ENCODE results near the gene RPL19. TPM values are rescaled to one million over a fixed set of nuclear protein-coding genes. Genes with fewer than 3 reads are reported as not detected.

Gene RPL19
- total RNA-seq, 2 donors from 2014 or later, result 1,534 to 2,029 TPM

DNA sequence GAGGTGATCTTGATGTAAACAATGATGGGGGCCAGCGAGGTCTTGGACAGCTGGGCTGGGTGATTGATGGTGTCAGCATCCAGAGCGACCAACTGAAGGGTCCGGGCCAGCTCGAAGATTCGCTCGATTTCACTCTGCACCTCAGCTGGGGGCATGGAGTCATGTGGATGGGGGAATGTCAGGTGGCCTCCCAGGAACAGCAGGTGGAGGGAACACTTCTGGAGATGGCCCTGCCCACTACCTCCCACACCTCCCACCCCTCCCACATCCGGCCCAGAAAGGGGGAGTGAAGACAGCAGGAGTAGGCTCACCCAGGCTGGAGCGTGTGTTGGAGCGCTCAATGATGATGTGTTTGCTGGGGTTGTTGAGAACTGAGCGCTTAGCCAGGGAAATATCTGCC lies 16.4 kb upstream of the RPL19 start:
- DNase-seq (no peak), ATAC-seq (no peak)
- 89 to 92% methylated on average over 10 of the region's 10 CpGs for WGBS, 2 donors
- H3K27me3 ChIP-seq, result no peaks in the 10 kb centered on the region
- no peak overlapping the region for H3K4me3 ChIP-seq
- H3K9me3 ChIP-seq, result no peaks in the 10 kb centered on the region
- no peak for TF ChIP-seq POLR2A (IDR thresholded peaks at IDR 0.05)
- TF ChIP-seq, protein P1, sequence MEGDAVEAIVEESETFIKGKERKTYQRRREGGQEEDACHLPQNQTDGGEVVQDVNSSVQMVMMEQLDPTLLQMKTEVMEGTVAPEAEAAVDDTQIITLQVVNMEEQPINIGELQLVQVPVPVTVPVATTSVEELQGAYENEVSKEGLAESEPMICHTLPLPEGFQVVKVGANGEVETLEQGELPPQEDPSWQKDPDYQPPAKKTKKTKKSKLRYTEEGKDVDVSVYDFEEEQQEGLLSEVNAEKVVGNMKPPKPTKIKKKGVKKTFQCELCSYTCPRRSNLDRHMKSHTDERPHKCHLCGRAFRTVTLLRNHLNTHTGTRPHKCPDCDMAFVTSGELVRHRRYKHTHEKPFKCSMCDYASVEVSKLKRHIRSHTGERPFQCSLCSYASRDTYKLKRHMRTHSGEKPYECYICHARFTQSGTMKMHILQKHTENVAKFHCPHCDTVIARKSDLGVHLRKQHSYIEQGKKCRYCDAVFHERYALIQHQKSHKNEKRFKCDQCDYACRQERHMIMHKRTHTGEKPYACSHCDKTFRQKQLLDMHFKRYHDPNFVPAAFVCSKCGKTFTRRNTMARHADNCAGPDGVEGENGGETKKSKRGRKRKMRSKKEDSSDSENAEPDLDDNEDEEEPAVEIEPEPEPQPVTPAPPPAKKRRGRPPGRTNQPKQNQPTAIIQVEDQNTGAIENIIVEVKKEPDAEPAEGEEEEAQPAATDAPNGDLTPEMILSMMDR (IDR thresholded peaks at IDR 0.05), result no peak
- H3K4me1 ChIP-seq, result no peaks in the 10 kb centered on the region
- no peaks in the 10 kb centered on the region for H3K36me3 ChIP-seq (replicated peaks in 1 of 2; ENCODE audit: insufficient read depth in 1 of 2, low read depth in 2 of 2)
- intact Hi-C loops (cut with DNase I), result no loop called here
- no peak overlapping the region for H3K27ac ChIP-seq

DNA sequence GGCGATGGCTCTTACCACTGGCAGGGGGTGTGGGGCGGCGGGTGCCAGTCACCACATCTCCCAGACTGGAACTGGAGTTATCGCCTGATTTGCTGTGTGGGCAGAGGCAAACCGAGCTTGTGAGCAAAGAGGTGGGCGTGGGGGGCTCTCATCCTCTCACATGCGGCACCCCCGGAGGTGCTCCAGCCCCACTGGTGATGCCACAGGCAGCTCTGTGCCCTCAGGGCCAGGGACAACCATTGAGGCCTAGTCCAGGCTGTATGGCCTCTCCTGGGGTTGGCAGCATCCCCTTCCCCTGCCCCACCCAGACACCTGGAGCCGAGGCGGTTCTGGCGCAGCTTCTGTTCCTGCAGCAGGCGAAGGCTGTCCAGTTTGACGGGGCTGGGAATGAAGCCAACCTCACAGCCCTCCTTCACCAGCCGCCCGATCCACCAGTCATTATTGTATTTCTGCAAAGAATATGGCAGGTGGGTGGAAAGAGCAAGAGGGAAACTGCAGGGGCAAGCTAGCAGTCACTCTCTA lies 13.5 kb upstream of the RPL19 start:
- no peak overlapping the region for H3K27ac ChIP-seq
- ATAC-seq (no peak), DNase-seq (no peak)
- 77 to 100% methylated on average over 4 to 14 of the region's 15 CpGs for WGBS, 2 donors
- intact Hi-C loops (cut with DNase I), result no loop called here
- TF ChIP-seq, protein P1 (IDR thresholded peaks at IDR 0.05), result no peak
- TF ChIP-seq POLR2A (IDR thresholded peaks at IDR 0.05), result no peak
- H3K27me3 ChIP-seq, result no peaks in the 10 kb centered on the region
- no peaks in the 10 kb centered on the region for H3K9me3 ChIP-seq
- H3K36me3 ChIP-seq (replicated peaks in 1 of 2; ENCODE audit: insufficient read depth in 1 of 2, low read depth in 2 of 2), result no peaks in the 10 kb centered on the region
- H3K4me1 ChIP-seq, result no peaks in the 10 kb centered on the region
- H3K4me3 ChIP-seq, result no peak overlapping the region

DNA sequence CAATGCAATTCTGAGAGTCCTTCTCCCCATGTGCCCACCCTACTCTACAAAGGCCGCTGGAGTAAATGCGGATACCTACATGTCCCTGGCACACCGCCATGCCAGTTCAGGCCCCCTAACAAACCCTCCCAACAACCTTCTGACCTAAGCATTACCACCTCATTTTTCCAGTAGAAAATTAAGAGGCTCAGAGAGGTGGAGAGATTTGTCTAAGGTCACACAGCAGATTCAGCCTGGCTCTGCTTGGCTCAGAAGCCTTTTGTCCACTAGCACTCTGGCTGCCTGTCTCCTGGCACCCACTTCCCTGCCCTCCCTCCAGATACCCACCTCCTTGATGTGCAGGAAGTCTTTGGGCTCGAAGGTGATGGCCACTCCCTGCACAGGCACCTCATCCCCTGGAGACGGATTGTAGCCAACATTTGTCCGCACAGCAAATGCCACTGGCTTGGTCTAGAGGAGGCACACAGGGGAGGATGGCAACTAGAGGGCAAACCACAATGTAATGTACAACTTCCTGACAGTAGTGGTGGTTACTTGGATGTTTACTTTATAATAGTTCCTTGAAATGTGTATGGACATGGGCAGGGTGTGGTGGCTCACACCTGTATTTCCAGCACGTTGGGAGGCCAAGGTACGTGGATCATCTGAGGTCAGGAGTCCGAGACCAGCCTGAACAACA lies 12.8 kb upstream of the RPL19 start:
- intact Hi-C loops (cut with DNase I), result no loop called here
- TF ChIP-seq, protein P1 (IDR thresholded peaks at IDR 0.05), result no peak
- TF ChIP-seq POLR2A (IDR thresholded peaks at IDR 0.05), result no peak
- Histone ChIP-seq H3K4me3 (no peak overlapping the region), H3K27ac (no peak overlapping the region), H3K36me3 (replicated peaks in 1 of 2; ENCODE audit: insufficient read depth in 1 of 2, low read depth in 2 of 2) (no peaks in the 10 kb centered on the region), H3K27me3 (no peaks in the 10 kb centered on the region), H3K9me3 (no peaks in the 10 kb centered on the region), H3K4me1 (no peaks in the 10 kb centered on the region)
- DNase-seq (no peak), ATAC-seq (no peak)
- 92 to 98% methylated on average over 6 to 9 of the region's 9 CpGs for WGBS, 2 donors

DNA sequence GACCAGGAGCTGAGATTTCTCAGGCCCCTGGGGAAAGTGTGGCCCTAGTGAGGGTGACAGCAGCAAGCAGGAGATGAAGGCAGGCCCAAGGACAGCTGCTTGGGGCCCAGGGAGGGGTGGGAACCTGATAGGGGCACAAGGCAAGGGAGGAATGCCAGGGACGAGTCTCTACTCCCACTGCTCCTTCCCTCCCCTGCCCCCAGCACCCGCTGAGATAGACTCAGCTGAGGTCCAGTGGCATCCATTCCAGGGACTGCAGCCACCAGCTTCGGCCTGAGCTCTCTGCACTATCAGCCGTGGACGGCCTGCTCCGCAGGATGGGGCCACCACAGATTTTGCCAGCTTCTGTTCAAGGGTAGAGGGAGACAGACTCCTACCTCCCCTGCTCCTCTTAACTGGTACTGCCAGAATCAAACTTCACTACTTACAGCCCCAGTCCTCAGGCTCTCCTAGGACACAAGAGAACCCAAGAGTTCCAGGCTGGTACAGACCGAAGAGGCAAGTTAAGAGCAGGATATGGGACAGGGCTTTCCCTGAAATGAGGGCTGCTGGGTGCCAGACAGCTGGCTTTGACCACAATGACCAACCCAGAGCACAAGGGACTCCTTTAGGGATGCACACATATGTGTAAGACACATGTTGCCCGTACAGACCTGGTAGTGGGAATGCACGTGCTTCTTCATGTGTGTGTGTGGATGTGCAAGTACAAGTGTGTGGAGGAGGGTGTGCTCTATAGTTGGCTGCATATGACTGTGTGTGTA lies 8.2 kb upstream of the RPL19 start:
- intact Hi-C loops (cut with DNase I), result no loop called here
- Histone ChIP-seq H3K27ac (no peak overlapping the region), H3K27me3 (no peaks in the 10 kb centered on the region), H3K4me3 (no peak overlapping the region), H3K36me3 (replicated peaks in 1 of 2; ENCODE audit: insufficient read depth in 1 of 2, low read depth in 2 of 2) (no peaks in the 10 kb centered on the region), H3K4me1 (peaks cover 9% of the 10 kb centered on the region), H3K9me3 (no peaks in the 10 kb centered on the region)
- ATAC-seq (no peak), DNase-seq (no peak)
- WGBS, 2 donors, result 88 to 89% methylated on average over 3 to 9 of the region's 9 CpGs
- no peak for TF ChIP-seq POLR2A (IDR thresholded peaks at IDR 0.05)
- TF ChIP-seq, protein P1 (IDR thresholded peaks at IDR 0.05), result no peak

Data from body of pancreas (tissue), 4 donors.